ENCODE measurements around the gene TEX13D.

Gene TEX13D

GRCh38 chrX:124362072-124362471 is 29.6 kb downstream of the TEX13D start:
- H3K4me3 ChIP-seq (ENCODE audit: severe bottlenecking), result no peak overlapping the region
- H3K36me3 ChIP-seq (ENCODE audit: low read depth), result no peaks in the 10 kb centered on the region
- no peaks in the 10 kb centered on the region for H3K9me3 ChIP-seq (ENCODE audit: severe bottlenecking)
- H3K4me1 ChIP-seq (ENCODE audit: insufficient read depth, poor library complexity, severe bottlenecking), result no peaks in the 10 kb centered on the region
- ATAC-seq (ENCODE audit: low read depth) (no peak), DNase-seq (ENCODE audit: low spot score) (no peak)
- no peak for TF ChIP-seq CTCF (IDR thresholded peaks at IDR 0.05; ENCODE audit: poor library complexity, severe bottlenecking)
- no peak overlapping the region for H3K27ac ChIP-seq (ENCODE audit: poor library complexity, severe bottlenecking)
- H3K27me3 ChIP-seq (ENCODE audit: insufficient read depth, poor library complexity, severe bottlenecking), result no peaks in the 10 kb centered on the region

DNA sequence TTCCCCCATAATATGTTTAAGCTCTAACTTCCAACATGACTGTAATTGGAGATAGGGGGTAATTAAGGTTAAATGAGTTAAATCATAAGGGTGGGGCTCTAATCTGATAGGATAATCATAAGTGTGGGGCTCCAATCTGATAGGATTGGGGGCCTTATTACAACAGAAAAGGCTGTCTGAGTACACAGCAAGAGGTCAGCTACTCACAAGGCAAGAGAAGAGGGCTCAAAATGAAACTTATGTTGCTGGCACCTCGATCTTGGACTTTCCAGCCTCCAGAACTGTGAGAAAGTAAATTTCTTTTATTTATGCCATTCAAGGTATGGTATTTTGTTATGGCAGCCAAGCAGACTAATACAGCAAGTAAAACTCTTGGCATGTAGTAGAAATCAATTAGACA is 30.3 kb downstream of the TEX13D start:
- Histone ChIP-seq H3K9me3 (ENCODE audit: severe bottlenecking) (no peaks in the 10 kb centered on the region), H3K27me3 (ENCODE audit: insufficient read depth, poor library complexity, severe bottlenecking) (no peaks in the 10 kb centered on the region), H3K36me3 (ENCODE audit: low read depth) (no peaks in the 10 kb centered on the region), H3K27ac (ENCODE audit: poor library complexity, severe bottlenecking) (no peak overlapping the region), H3K4me3 (ENCODE audit: severe bottlenecking) (no peak overlapping the region), H3K4me1 (ENCODE audit: insufficient read depth, poor library complexity, severe bottlenecking) (no peaks in the 10 kb centered on the region)
- ATAC-seq (ENCODE audit: low read depth) (no peak), DNase-seq (ENCODE audit: low spot score) (no peak)
- TF ChIP-seq CTCF (IDR thresholded peaks at IDR 0.05; ENCODE audit: poor library complexity, severe bottlenecking), result no peak

DNA sequence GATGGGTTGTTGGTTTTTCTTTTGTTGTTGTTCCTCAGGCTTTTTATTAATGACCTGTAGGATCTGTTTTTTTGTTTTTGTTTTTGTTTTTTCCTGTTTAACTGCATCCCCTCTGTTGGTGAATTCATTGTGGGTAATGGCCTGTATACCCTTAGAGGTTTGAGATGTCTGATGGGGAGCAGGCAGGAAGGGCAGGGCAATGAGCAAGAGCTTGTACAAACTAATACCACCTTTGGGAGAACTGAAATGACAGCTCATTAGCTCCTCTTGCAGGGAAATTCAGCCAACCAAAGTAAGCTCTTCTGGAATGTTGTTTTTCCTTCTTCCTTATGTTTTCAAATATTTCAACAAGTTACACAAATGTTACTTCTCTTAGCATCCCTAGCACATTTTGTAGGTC is 37.3 kb downstream of the TEX13D start:
- ATAC-seq (ENCODE audit: low read depth) (no peak), DNase-seq (ENCODE audit: low spot score) (no peak)
- no peaks in the 10 kb centered on the region for H3K36me3 ChIP-seq (ENCODE audit: low read depth)
- no peak overlapping the region for H3K27ac ChIP-seq (ENCODE audit: poor library complexity, severe bottlenecking)
- no peaks in the 10 kb centered on the region for H3K4me1 ChIP-seq (ENCODE audit: insufficient read depth, poor library complexity, severe bottlenecking)
- TF ChIP-seq CTCF (IDR thresholded peaks at IDR 0.05; ENCODE audit: poor library complexity, severe bottlenecking), result no peak
- H3K4me3 ChIP-seq (ENCODE audit: severe bottlenecking), result no peak overlapping the region
- no peaks in the 10 kb centered on the region for H3K27me3 ChIP-seq (ENCODE audit: insufficient read depth, poor library complexity, severe bottlenecking)
- no peaks in the 10 kb centered on the region for H3K9me3 ChIP-seq (ENCODE audit: severe bottlenecking)

DNA sequence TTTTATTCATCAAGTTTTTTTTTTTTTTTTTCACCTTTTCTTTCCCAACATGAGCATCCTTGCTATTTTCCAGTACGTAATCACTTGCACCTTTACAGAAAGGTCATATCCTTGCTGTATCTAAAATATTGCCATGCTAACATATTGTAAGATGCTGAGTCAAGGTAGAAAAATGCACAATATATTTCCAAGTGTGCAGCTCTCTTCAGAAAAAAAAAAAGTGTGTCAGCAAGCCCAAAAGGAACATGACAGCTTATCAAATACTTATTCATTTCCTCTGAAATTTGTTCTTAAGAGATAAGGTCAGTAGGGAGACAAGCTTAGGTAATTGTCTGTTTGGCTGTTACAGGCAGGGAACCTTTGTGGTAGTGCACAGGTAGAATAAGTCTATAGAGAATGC is 40.9 kb downstream of the TEX13D start:
- Histone ChIP-seq H3K9me3 (ENCODE audit: severe bottlenecking) (no peaks in the 10 kb centered on the region), H3K36me3 (ENCODE audit: low read depth) (no peaks in the 10 kb centered on the region), H3K4me3 (ENCODE audit: severe bottlenecking) (no peak overlapping the region), H3K27ac (ENCODE audit: poor library complexity, severe bottlenecking) (no peak overlapping the region), H3K27me3 (ENCODE audit: insufficient read depth, poor library complexity, severe bottlenecking) (no peaks in the 10 kb centered on the region), H3K4me1 (ENCODE audit: insufficient read depth, poor library complexity, severe bottlenecking) (no peaks in the 10 kb centered on the region)
- ATAC-seq (ENCODE audit: low read depth) (no peak), DNase-seq (ENCODE audit: low spot score) (no peak)
- no peak for TF ChIP-seq CTCF (IDR thresholded peaks at IDR 0.05; ENCODE audit: poor library complexity, severe bottlenecking)

DNA sequence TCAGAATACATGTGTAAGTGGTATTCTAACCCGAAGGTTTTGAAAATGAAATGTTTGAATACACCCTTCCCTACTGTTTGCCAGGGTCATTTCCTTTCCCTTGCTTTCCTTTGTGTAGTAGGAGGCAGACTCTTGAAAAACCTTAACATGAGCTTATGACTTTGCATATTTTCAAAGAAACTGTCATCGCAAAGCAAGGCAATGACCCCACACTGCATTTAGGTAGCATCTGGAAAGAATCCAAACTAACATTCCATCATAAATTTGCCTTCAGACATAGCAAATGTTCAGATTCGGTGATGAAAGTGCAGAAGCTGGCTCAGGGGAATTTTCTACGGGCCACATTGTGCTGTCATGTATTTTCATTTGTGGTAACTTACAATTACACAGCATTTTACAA is 46.2 kb downstream of the TEX13D start:
- TF ChIP-seq CTCF (IDR thresholded peaks at IDR 0.05; ENCODE audit: poor library complexity, severe bottlenecking), result no peak
- H3K27me3 ChIP-seq (ENCODE audit: insufficient read depth, poor library complexity, severe bottlenecking), result no peaks in the 10 kb centered on the region

More for the DNA sequence above, 46.2 kb downstream of the TEX13D start:
- H3K27ac ChIP-seq (ENCODE audit: poor library complexity, severe bottlenecking), result no peak overlapping the region
- no peaks in the 10 kb centered on the region for H3K9me3 ChIP-seq (ENCODE audit: severe bottlenecking)
- ATAC-seq (ENCODE audit: low read depth) (no peak), DNase-seq (ENCODE audit: low spot score) (no peak)
- no peaks in the 10 kb centered on the region for H3K36me3 ChIP-seq (ENCODE audit: low read depth)
- H3K4me3 ChIP-seq (ENCODE audit: severe bottlenecking), result no peak overlapping the region
- H3K4me1 ChIP-seq (ENCODE audit: insufficient read depth, poor library complexity, severe bottlenecking), result no peaks in the 10 kb centered on the region

Measured in RWPE2 (cell line).